ENCODE results near the gene MED9.
"Not testable (repeated sequence)": the region's sequence is repeated elsewhere in the genome, so short reads cannot be mapped to it uniquely, and the experiment has no call there.

GRCh38 chr17:17465878-17466277, 10.9 kb upstream of the MED9 start:
- not testable (repeated sequence) for TF ChIP-seq POLR2A, CTCF, POLR2AphosphoS5, EP300 (IDR thresholded peaks at IDR 0.05)

All from upper lobe of left lung (tissue), 4 donors.